ENCODE data around the gene CCDC102B.

Gene CCDC102B

GRCh38 chr18:69097349-69097748, 299.5 kb downstream of the CCDC102B start:
- no peak for DNase-seq (ENCODE audit: low spot score)

- no peak for DNase-seq (ENCODE audit: low spot score)
Observed at GRCh38 chr18:69102959-69103358, 305.1 kb downstream of the CCDC102B start.
